Measurements from ENCODE around the gene COL24A1. TPM values are rescaled to one million over a fixed set of nuclear protein-coding genes. Genes with fewer than 3 reads are reported as not detected.

Gene COL24A1
- polyA plus RNA-seq, 1 donor (not counting 4 experiments of a cell fraction or from before 2014, with no cell fraction given): not detected

GRCh38 chr1:85936057-85936456 lies 220.5 kb downstream of the COL24A1 start:
- no peak for FAIRE-seq
- no peak overlapping the region for H3K4me2 ChIP-seq (ENCODE audit: control insufficient read depth, extremely low read depth, insufficient read depth, low read depth, low read length)
- no peak for DNase-seq (ENCODE audit: low read depth, low spot score)
- no peak for TF ChIP-seq EZH2 (IDR thresholded peaks at IDR 0.05; ENCODE audit: low read length)
- no peak for TF ChIP-seq CTCF (optimal IDR thresholded peaks at IDR 0.05 in 1 of 3, IDR thresholded peaks at IDR 0.05 in 1 of 3, conservative IDR thresholded peaks at IDR 0.05 in 1 of 3; ENCODE audit: extremely low read depth in 1 of 3, insufficient read depth in 2 of 3, low read length in 3 of 3)
- H3K9me1 ChIP-seq (ENCODE audit: control insufficient read depth, extremely low read depth, insufficient read depth, low read length): no peaks in the 10 kb centered on the region
- no peaks in the 10 kb centered on the region for H3K4me1 ChIP-seq (ENCODE audit: control insufficient read depth, extremely low read depth, insufficient read depth, low read length)
- no peaks in the 10 kb centered on the region for H3K27me3 ChIP-seq (ENCODE audit: control insufficient read depth, extremely low read depth, insufficient read depth, low read length)
- no peaks in the 10 kb centered on the region for H3K36me3 ChIP-seq (ENCODE audit: control insufficient read depth in 2 of 2, extremely low read depth in 1 of 2, insufficient read depth in 2 of 2, low read length in 2 of 2)
- no peak overlapping the region for H2AFZ ChIP-seq (ENCODE audit: control insufficient read depth, low read length)
- H3K27ac ChIP-seq (ENCODE audit: control insufficient read depth, insufficient read depth, low read length): no peak overlapping the region
- dilution Hi-C loops (cut with MboI; ENCODE audit: extremely low pct_ligation_motif_present, low sequenced_read_pairs): no loop called here
- no peaks in the 10 kb centered on the region for H4K20me1 ChIP-seq (ENCODE audit: control insufficient read depth, extremely low read depth, insufficient read depth, low read length)
- H3K79me2 ChIP-seq (ENCODE audit: control insufficient read depth, insufficient read depth, low read length): no peaks in the 10 kb centered on the region
- no peak overlapping the region for H3K4me3 ChIP-seq (ENCODE audit: control insufficient read depth in 2 of 3, extremely low read depth in 1 of 3, insufficient read depth in 2 of 3, low read depth in 1 of 3, low read length in 3 of 3)
- no peak overlapping the region for H3K9ac ChIP-seq (ENCODE audit: control insufficient read depth, extremely low read depth, insufficient read depth, low read length)
- H3K9me3 ChIP-seq (ENCODE audit: control insufficient read depth, low read depth, low read length): no peaks in the 10 kb centered on the region

- no peak overlapping the region for H3K4me2 ChIP-seq (ENCODE audit: control insufficient read depth, extremely low read depth, insufficient read depth, low read depth, low read length)
- FAIRE-seq (no peak), DNase-seq (ENCODE audit: low read depth, low spot score) (no peak)
- H3K9me1 ChIP-seq (ENCODE audit: control insufficient read depth, extremely low read depth, insufficient read depth, low read length): no peaks in the 10 kb centered on the region
- no peaks in the 10 kb centered on the region for H3K36me3 ChIP-seq (ENCODE audit: control insufficient read depth in 2 of 2, extremely low read depth in 1 of 2, insufficient read depth in 2 of 2, low read length in 2 of 2)
- H3K4me1 ChIP-seq (ENCODE audit: control insufficient read depth, extremely low read depth, insufficient read depth, low read length): no peaks in the 10 kb centered on the region
- no peaks in the 10 kb centered on the region for H4K20me1 ChIP-seq (ENCODE audit: control insufficient read depth, extremely low read depth, insufficient read depth, low read length)
- H3K9ac ChIP-seq (ENCODE audit: control insufficient read depth, extremely low read depth, insufficient read depth, low read length): no peak overlapping the region
- no peak overlapping the region for H3K27ac ChIP-seq (ENCODE audit: control insufficient read depth, insufficient read depth, low read length)
- no peaks in the 10 kb centered on the region for H3K27me3 ChIP-seq (ENCODE audit: control insufficient read depth, extremely low read depth, insufficient read depth, low read length)
- no peaks in the 10 kb centered on the region for H3K79me2 ChIP-seq (ENCODE audit: control insufficient read depth, insufficient read depth, low read length)
- dilution Hi-C loops (cut with MboI; ENCODE audit: extremely low pct_ligation_motif_present, low sequenced_read_pairs): no loop called here
- TF ChIP-seq EZH2 (IDR thresholded peaks at IDR 0.05; ENCODE audit: low read length): no peak
- TF ChIP-seq CTCF (optimal IDR thresholded peaks at IDR 0.05 in 1 of 3, IDR thresholded peaks at IDR 0.05 in 1 of 3, conservative IDR thresholded peaks at IDR 0.05 in 1 of 3; ENCODE audit: extremely low read depth in 1 of 3, insufficient read depth in 2 of 3, low read length in 3 of 3): no peak
- no peak overlapping the region for H2AFZ ChIP-seq (ENCODE audit: control insufficient read depth, low read length)
- no peak overlapping the region for H3K4me3 ChIP-seq (ENCODE audit: control insufficient read depth in 2 of 3, extremely low read depth in 1 of 3, insufficient read depth in 2 of 3, low read depth in 1 of 3, low read length in 3 of 3)
- H3K9me3 ChIP-seq (ENCODE audit: control insufficient read depth, low read depth, low read length): no peaks in the 10 kb centered on the region
Measured at GRCh38 chr1:85935234-85935633, 221.3 kb downstream of the COL24A1 start.

All from keratinocyte (primary cell).